K562 (cell line): Measurements from ENCODE around the gene PAXIP1. TPM values are rescaled to one million over a fixed set of nuclear protein-coding genes. Genes with fewer than 3 reads are reported as not detected.
A peak's percentile ranks its signal among the peaks of the same experiment; 100 is the strongest.

Source experiments
- ATAC-seq: fragments of 200-7000 bp; cut with Tn5 transposase; 3 replicates; pipeline ENCODE4 v1.9.1; 2020; ENCODE audit warnings: moderate library complexity
- BruUV-seq: library from RNA; stranded (reverse); fragments of 400-500 nt; replicated peaks from 2 replicates; lab custom pipeline; 2021; lab: Mats Ljungman, UMichigan
- CTCF ChIA-PET: fragments of 300-600 bp; formaldehyde crosslinking; extraction: SDS; loops from one replicate; lab custom pipeline; 2021; ENCODE audit warnings: low intra/inter-chr PET ratio; lab: Yijun Ruan, JAX
- POLR2A ChIA-PET: fragments of 300-600, 350-650 bp; sonication (Branson Sonifier 250); formaldehyde crosslinking; extraction: SDS; loops from one replicate; lab custom pipeline; 2021; ENCODE audit warnings: antibody characterized with exemption, inconsistent platforms; lab: Yijun Ruan, JAX
- DNase-seq, 4 experiments: peaks; one replicate each; pipeline versions ENCODE4 v3.0.0 to v3.0.0-alpha.2; 2011 to 2018; ENCODE audit warnings: low spot score in 3 of 4, mixed read lengths in 3 of 4; ENCODE audit errors: extremely low read depth in 1 of 4
- FAIRE-seq: peaks from 2 replicates; lab custom pipeline; 2011; peaks lifted over from hg19 to GRCh38; lab: Jason Lieb, UNC
- H2AFZ ChIP-seq: 2 replicates; pipeline ENCODE4 v1.6.0; 2011; ENCODE audit warnings: low read depth, low read length, control low read depth, inconsistent platforms
- H3K27ac ChIP-seq: fragments of 200-600 bp; 3 replicates; pipeline ENCODE4 v1.8.0; 2011; ENCODE audit warnings: low read depth, mild to moderate bottlenecking, control low read depth, inconsistent platforms, low read length, moderate library complexity, mixed read lengths; ENCODE audit errors: extremely low read depth
- H3K27me3 ChIP-seq, 2 experiments: fragments of 300-600 bp in 1 of 2; 2 replicates in 1 of 2; 3 replicates in 1 of 2; pipeline versions ENCODE4 v1.6.0 to v1.8.0; 2011; ENCODE audit warnings: inconsistent platforms in 2 of 2, low read length in 2 of 2, mild to moderate bottlenecking in 1 of 2, mixed read lengths in 1 of 2, moderate library complexity in 1 of 2; ENCODE audit not compliant: control insufficient read depth in 2 of 2, insufficient read depth in 2 of 2
- H3K36me3 ChIP-seq: fragments of 300-600 bp; 3 replicates; pipeline ENCODE4 v1.8.0; 2011; ENCODE audit warnings: mild to moderate bottlenecking, low read length, inconsistent platforms; ENCODE audit not compliant: control insufficient read depth, insufficient read depth
- H3K4me1 ChIP-seq, 2 experiments: fragments of 200-600 bp in 1 of 2; replicated peaks in 1 of 2; 2 replicates in 1 of 2; 3 replicates in 1 of 2; pipeline versions ENCODE4 v1.5.1 to v1.8.0; 2011; ENCODE audit warnings: inconsistent platforms in 2 of 2, low read length in 2 of 2, mild to moderate bottlenecking in 1 of 2, mixed read lengths in 1 of 2, moderate library complexity in 1 of 2; ENCODE audit not compliant: control insufficient read depth in 2 of 2, insufficient read depth in 2 of 2
- H3K4me2 ChIP-seq: 2 replicates; pipeline ENCODE4 v1.6.1; 2011; ENCODE audit warnings: low read length, control low read depth, inconsistent platforms, mixed read lengths; ENCODE audit not compliant: insufficient read depth
- H3K4me3 ChIP-seq: fragments of 200-600 bp; sonication (generic), shearing (Covaris generic); 2 replicates; pipeline ENCODE4 v1.5.1; 2016; ENCODE audit warnings: control low read depth, inconsistent platforms
- H3K79me2 ChIP-seq: fragments of 200-600 bp; 3 replicates; pipeline ENCODE4 v1.8.0; 2011; ENCODE audit warnings: low read length, inconsistent platforms; ENCODE audit not compliant: control insufficient read depth, insufficient read depth
- H3K9ac ChIP-seq, 2 experiments: 2 replicates each; pipeline versions ENCODE4 v1.6.0 to v1.6.1; 2011; ENCODE audit warnings: low read depth in 2 of 2, low read length in 2 of 2, control low read depth in 1 of 2, inconsistent platforms in 1 of 2, mild to moderate bottlenecking in 1 of 2, mixed read lengths in 1 of 2; ENCODE audit not compliant: insufficient read depth in 1 of 2
- H3K9me1 ChIP-seq: one replicate; pipeline ENCODE4 v1.6.0; 2011; ENCODE audit warnings: inconsistent platforms, mild to moderate bottlenecking, low read length, moderate library complexity; ENCODE audit not compliant: control insufficient read depth, insufficient read depth
- H3K9me3 ChIP-seq: replicated peaks from 2 replicates; pipeline ENCODE4 v1.5.1; 2011; ENCODE audit warnings: low read depth, low read length, inconsistent platforms; ENCODE audit not compliant: control insufficient read depth, insufficient read depth
- H4K20me1 ChIP-seq: replicated peaks from 2 replicates; pipeline ENCODE4 v1.6.1; 2011; ENCODE audit warnings: low read length, inconsistent platforms, mixed read lengths; ENCODE audit not compliant: control insufficient read depth, insufficient read depth
- KAT7 ChIP-seq: sonication (generic); formaldehyde crosslinking; IDR thresholded peaks from 2 replicates; pipeline ENCODE4 v1.8.0; 2022; ENCODE audit warnings: missing genetic modification reagents, mild to moderate bottlenecking, borderline replicate concordance
- KDM4B ChIP-seq, 2 experiments: fragments of 450-650 bp in 1 of 2; sonication (generic) in 1 of 2; IDR thresholded peaks; 2 replicates each; pipeline ENCODE4 v1.6.1; 2016 to 2017; ENCODE audit warnings: borderline replicate concordance in 2 of 2, antibody characterized with exemption in 1 of 2, low read depth in 1 of 2, mild to moderate bottlenecking in 1 of 2
- KLF16 ChIP-seq: IDR thresholded peaks from 2 replicates; pipeline ENCODE4 v1.6.1; 2016; ENCODE audit warnings: antibody characterized with exemption
- MAFK ChIP-seq: IDR thresholded peaks from 2 replicates; pipeline ENCODE4 v1.6.1; 2011; ENCODE audit warnings: low read length, improper control_type of control experiment
- RFX7 ChIP-seq: fragments of 250-450 bp; sonication (Bioruptor Pico); IDR thresholded peaks from 2 replicates; pipeline ENCODE4 v1.5.1; 2021; ENCODE audit warnings: mild to moderate bottlenecking
- ZBTB43 ChIP-seq: sonication (generic); formaldehyde crosslinking; IDR thresholded peaks from 2 replicates; pipeline ENCODE4 v1.8.0; 2023; ENCODE audit warnings: mild to moderate bottlenecking, missing genetic modification reagents
- WGBS: fragments of 100-300 bp; shearing (Covaris generic); methylation state at CpG from one replicate; pipeline ENCODE4 v1.1.6; 2016; ENCODE audit warnings: low coverage, mixed read lengths; ENCODE audit not compliant: insufficient coverage; ENCODE audit errors: missing lambda C conversion rate; 5-methylcytosine and 5-hydroxymethylcytosine counted together
- in situ Hi-C: fragments of 300-500 bp; cut with MboI; formaldehyde crosslinking; loops from 4 replicates; pipeline ENCODE4 v1.15.0; 2018; ENCODE audit warnings: inconsistent platforms, mixed read lengths
- intact Hi-C: fragments of 100-400 bp; cut with micrococcal nuclease; formaldehyde crosslinking; loops from 2 replicates; pipeline ENCODE4 v1.14.2; 2022
- polyA plus RNA-seq, 8 experiments: library from polyadenylated mRNA; depleted of rRNA in 4 of 8; stranded (reverse) in 5 of 8; unstranded in 3 of 8; fragments of >200 nt; fragmentation: Nextera tagmentation in 2 of 8; fragmentation: Illumina TruSeq in 1 of 8; extraction: Ambion mirVana in 2 of 8; extraction: Trizol in 1 of 8; gene quantifications; 2 replicates each; pipeline versions ENCODE4 v1.2.1 to v1.2.3, GENCODE V29; 2011 to 2014; ENCODE audit warnings: inconsistent platforms in 1 of 8, missing spikeins in 1 of 8
- total RNA-seq, 7 experiments: library from RNA; depleted of rRNA in 6 of 7; stranded (reverse); fragments of >200 nt in 6 of 7; fragmentation: Illumina TruSeq in 2 of 7; extraction: Trizol in 2 of 7; gene quantifications; 2 replicates each; pipeline versions ENCODE4 v1.2.1 to v1.2.3, GENCODE V29; 2011 to 2021; ENCODE audit warnings: low replicate concordance in 1 of 7
- TF ChIP-seq, protein P1 (sequence below), 2 experiments: IDR thresholded peaks; 2 replicates each; pipeline ENCODE4 v1.6.1; 2012; ENCODE audit warnings: improper control_type of control experiment in 2 of 2, low read depth in 2 of 2, low read length in 2 of 2, borderline replicate concordance in 1 of 2
- TF ChIP-seq, protein P2 (sequence below), 2 experiments: fragments of 450-650 bp; formaldehyde crosslinking in 1 of 2; IDR thresholded peaks; 2 replicates each; pipeline versions ENCODE4 v1.4.0 to v1.6.1; 2014 to 2020; ENCODE audit warnings: mild to moderate bottlenecking in 2 of 2, borderline replicate concordance in 1 of 2, low read depth in 1 of 2

Gene PAXIP1
- total and polyA plus RNA-seq, 9 of the 15 experiments (the other 6 are each of a cell fraction or from before 2014, with no cell fraction given): 9.7 to 37.9 (median 28.4) TPM

- in situ Hi-C loops: no loop called here
- DNase-seq (peak; percentile 65 to 80 (median 75)), FAIRE-seq (no peak), ATAC-seq (peak; percentile 98)
- WGBS: 65% methylated on average over 9 of the region's 9 CpGs
- no TSS peak for BruUV-seq
- H3K27me3 ChIP-seq: no peaks in the 10 kb centered on the region
- no peak overlapping the region for H3K4me3 ChIP-seq
- H3K9ac ChIP-seq: no peak overlapping the region
- no peaks in the 10 kb centered on the region for H3K9me3 ChIP-seq
- intact Hi-C loops: no loop called here
- no peaks in the 10 kb centered on the region for H3K4me1 ChIP-seq
- no peak overlapping the region for H3K27ac ChIP-seq
- ChIA-PET CTCF (interaction anchor here (1.6 to 2.4 kb wide), 2 partner anchors 26 to 39 kb away, joined by 5 to 14 read pairs; no protein-coding TSS in a partner anchor), POLR2A (interaction anchor here (0.6 to 1.3 kb wide), 4 partner anchors 11 to 522 kb away, joined by 3 to 7 read pairs (median 6); no protein-coding TSS in a partner anchor)
- H4K20me1 ChIP-seq: no peaks in the 10 kb centered on the region
- H2AFZ ChIP-seq: no peak overlapping the region
- peaks cover 4% of the 10 kb centered on the region for H3K9me1 ChIP-seq
- H3K79me2 ChIP-seq: no peaks in the 10 kb centered on the region
- H3K4me2 ChIP-seq: no peak overlapping the region
- peaks cover 89% of the 10 kb centered on the region for H3K36me3 ChIP-seq
- TF ChIP-seq, protein P1, sequence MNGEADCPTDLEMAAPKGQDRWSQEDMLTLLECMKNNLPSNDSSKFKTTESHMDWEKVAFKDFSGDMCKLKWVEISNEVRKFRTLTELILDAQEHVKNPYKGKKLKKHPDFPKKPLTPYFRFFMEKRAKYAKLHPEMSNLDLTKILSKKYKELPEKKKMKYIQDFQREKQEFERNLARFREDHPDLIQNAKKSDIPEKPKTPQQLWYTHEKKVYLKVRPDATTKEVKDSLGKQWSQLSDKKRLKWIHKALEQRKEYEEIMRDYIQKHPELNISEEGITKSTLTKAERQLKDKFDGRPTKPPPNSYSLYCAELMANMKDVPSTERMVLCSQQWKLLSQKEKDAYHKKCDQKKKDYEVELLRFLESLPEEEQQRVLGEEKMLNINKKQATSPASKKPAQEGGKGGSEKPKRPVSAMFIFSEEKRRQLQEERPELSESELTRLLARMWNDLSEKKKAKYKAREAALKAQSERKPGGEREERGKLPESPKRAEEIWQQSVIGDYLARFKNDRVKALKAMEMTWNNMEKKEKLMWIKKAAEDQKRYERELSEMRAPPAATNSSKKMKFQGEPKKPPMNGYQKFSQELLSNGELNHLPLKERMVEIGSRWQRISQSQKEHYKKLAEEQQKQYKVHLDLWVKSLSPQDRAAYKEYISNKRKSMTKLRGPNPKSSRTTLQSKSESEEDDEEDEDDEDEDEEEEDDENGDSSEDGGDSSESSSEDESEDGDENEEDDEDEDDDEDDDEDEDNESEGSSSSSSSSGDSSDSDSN (IDR thresholded peaks at IDR 0.05; ENCODE audit: borderline replicate concordance in 1 of 2, low read depth in 2 of 2, low read length in 2 of 2): no peak
- TF ChIP-seq KAT7 (no peak), MAFK (no peak), KLF16 (peak; percentile 17; the same call in 1 of the 2 replicates), KDM4B (IDR thresholded peaks at IDR 0.05; ENCODE audit: borderline replicate concordance in 2 of 2, low read depth in 1 of 2) (no peak), RFX7 (no peak), ZBTB43 (CRISPR knock-in tag) (no peak)
- TF ChIP-seq, protein P2, sequence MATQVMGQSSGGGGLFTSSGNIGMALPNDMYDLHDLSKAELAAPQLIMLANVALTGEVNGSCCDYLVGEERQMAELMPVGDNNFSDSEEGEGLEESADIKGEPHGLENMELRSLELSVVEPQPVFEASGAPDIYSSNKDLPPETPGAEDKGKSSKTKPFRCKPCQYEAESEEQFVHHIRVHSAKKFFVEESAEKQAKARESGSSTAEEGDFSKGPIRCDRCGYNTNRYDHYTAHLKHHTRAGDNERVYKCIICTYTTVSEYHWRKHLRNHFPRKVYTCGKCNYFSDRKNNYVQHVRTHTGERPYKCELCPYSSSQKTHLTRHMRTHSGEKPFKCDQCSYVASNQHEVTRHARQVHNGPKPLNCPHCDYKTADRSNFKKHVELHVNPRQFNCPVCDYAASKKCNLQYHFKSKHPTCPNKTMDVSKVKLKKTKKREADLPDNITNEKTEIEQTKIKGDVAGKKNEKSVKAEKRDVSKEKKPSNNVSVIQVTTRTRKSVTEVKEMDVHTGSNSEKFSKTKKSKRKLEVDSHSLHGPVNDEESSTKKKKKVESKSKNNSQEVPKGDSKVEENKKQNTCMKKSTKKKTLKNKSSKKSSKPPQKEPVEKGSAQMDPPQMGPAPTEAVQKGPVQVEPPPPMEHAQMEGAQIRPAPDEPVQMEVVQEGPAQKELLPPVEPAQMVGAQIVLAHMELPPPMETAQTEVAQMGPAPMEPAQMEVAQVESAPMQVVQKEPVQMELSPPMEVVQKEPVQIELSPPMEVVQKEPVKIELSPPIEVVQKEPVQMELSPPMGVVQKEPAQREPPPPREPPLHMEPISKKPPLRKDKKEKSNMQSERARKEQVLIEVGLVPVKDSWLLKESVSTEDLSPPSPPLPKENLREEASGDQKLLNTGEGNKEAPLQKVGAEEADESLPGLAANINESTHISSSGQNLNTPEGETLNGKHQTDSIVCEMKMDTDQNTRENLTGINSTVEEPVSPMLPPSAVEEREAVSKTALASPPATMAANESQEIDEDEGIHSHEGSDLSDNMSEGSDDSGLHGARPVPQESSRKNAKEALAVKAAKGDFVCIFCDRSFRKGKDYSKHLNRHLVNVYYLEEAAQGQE (IDR thresholded peaks at IDR 0.05; ENCODE audit: borderline replicate concordance): peak; percentile 16; the same call in 1 of the 2 replicates
- TF ChIP-seq, protein P2 (CRISPR knock-in tag; IDR thresholded peaks at IDR 0.05; ENCODE audit: low read depth): no peak
Measured at GRCh38 chr7:154953006-154953684, 49.8 kb downstream of the PAXIP1 start.
